NCI-H510A treated with DMSO at 0.1 percent for 48 hours (cell line): ENCODE data around the gene GNAZ.

Source experiments
- DNase-seq: peaks from one replicate; lab custom pipeline; 2025; lab: John Stamatoyannopoulos, UW

The GNAZ gene

GRCh38 chr22:23155143-23155542, 84.8 kb downstream of the GNAZ start:
- DNase-seq = no peak

- DNase-seq = no peak
Measured at GRCh38 chr22:23155831-23156230, 85.5 kb downstream of the GNAZ start.

DNA sequence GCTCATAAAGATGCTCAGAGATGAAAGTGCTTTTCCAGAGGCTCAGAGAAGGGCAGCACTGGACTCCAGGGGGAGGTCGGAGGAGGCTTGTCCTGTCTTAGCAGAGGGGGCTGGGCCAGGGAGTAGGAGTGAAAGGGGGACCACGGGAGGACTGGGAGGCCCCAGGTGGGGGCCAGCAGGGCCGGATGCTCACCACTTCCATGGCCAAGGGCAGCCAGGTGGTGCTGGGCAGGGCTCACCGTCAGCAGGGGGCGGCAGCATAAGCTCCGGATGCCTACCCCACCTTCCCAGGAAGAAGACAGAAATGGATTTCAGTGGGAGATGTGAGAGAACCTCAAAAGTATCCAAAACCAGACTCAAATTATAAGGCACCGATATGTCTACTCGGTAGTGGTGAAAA, 86.0 kb downstream of the GNAZ start:
- DNase-seq = no peak

GRCh38 chr22:23157560-23158515, 87.5 kb downstream of the GNAZ start:
- no peak for DNase-seq

GRCh38 chr22:23158516-23159290, 88.4 kb downstream of the GNAZ start:
- DNase-seq = no peak

GRCh38 chr22:23159291-23159630, 88.9 kb downstream of the GNAZ start:
- no peak for DNase-seq

DNA sequence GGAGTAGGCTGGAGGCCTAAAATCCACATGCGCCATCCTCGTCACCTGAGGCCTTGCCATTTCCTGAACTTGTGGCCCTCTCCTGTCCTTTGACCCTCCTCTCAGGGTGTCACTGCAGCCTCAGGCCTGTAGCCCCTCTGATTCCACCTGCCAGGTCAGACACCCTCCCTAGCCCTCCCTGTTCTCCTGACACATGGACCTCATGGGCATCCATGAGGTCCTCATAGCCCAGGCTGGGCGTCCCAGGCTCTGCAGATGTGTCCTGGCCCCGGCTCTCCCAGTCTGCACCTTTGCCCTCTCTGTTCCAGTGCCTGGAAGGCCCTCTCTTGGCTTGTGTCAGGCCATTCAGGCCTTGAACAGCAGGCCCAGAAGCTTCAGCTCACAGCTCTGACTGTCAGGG, 90.7 kb downstream of the GNAZ start:
- no peak for DNase-seq

DNA sequence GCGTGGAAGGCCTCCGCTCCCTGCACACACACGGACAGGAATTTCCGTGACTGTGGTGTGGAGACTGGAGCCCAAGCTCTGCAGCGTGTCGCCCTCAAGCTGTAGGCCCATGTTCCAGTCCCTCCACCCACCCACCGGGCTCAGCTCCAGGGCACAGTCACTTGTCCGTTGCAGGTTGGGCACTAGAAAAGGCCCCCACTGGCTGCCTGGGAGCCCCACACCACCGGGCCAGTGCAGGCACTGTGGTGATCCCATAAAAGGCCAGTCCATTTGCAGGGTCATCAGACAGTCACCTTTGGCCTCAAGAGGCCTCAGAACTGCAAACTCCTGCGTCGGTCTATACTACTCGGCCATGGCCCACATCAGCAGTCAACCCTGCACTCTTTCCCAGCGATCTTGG, 91.3 kb downstream of the GNAZ start:
- DNase-seq = no peak

DNA sequence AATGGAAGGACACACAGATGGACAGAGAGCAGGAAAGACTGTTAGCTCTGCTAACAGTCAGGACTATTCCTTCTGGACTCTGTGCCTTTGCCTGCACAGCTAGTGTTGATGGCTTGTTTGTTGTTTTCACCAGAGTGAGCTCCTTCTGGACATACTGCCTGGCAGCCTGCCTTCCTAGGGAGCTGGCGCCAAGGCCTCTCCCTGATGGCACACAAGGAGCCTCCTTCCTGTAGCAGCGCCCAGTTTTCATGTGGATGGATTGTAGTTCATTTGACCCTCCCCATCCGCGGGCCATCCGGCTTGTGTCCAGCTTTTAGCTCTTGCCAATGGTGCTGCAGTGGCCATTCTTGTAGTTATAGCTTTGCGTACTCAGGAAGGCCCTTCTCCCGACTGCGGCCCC, 93.3 kb downstream of the GNAZ start:
- no peak for DNase-seq

DNA sequence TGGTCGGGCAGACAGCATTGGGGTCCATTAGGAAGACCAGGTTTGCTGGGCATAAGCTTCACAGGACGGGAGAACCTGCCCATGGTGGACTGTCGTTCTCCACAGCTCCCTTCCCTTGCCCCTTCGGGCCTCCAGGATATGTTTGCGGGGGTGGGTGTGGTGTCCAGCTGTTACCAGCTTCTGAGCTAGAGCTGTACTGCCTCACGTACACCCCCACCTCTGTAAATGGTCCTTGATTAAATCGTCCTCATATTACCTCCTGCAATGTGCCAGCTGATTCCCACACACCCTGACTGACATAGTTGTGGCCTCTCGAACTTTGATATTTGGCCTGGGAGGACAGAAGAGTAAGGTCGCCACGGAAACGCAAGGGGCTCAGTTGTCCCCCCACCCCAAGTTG, 93.8 kb downstream of the GNAZ start:
- no peak for DNase-seq

GRCh38 chr22:23166042-23166831, 95.9 kb downstream of the GNAZ start:
- no peak for DNase-seq

- no peak for DNase-seq
Measured at GRCh38 chr22:23166841-23167616, 96.7 kb downstream of the GNAZ start.

GRCh38 chr22:23168391-23169042, 98.2 kb downstream of the GNAZ start:
- no peak for DNase-seq

DNA sequence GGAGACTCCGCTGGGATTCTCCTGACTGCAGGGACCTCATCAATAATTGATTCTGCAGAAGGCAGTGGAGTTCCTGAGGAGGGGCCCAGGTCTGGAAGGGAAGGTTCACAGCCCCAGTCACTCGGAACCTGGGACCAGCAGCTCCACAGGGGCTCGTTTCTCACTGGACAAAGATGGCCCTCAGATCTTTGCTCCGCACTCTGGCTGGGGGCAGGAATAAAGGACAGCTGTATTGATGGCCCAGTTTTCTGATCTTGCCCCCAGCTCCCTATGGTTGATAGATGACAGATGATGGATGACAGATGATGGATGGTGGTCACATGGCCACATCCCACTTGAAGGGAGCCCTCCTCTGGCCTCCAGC, 98.7 kb downstream of the GNAZ start:
- no peak for DNase-seq
